ENCODE results near the gene CCDC188. TPM values are rescaled to one million over a fixed set of nuclear protein-coding genes. Genes with fewer than 3 reads are reported as not detected.

The CCDC188 gene
- polyA plus RNA-seq, 1 donor from 2014 or later: not detected

- Histone ChIP-seq H2AFZ (ENCODE audit: low read depth, low read length) (no peak overlapping the region), H3K9ac (ENCODE audit: low read length) (no peak overlapping the region), H3K36me3 (ENCODE audit: insufficient read depth, low read length) (no peaks in the 10 kb centered on the region), H3K9me2 (ENCODE audit: insufficient read depth, low read length) (no peaks in the 10 kb centered on the region), H3K9me3 (ENCODE audit: low read length) (no peaks in the 10 kb centered on the region), H3K27ac (ENCODE audit: low read length) (no peak overlapping the region), H3K27me3 (ENCODE audit: insufficient read depth, low read depth, low read length) (peaks cover 3% of the 10 kb centered on the region), H3F3A (ENCODE audit: insufficient read depth, low read length, poor library complexity, severe bottlenecking) (no peaks in the 10 kb centered on the region), H3K79me2 (replicated peaks; ENCODE audit: insufficient read depth, low read length) (no peaks in the 10 kb centered on the region), H3K4me3 (ENCODE audit: low read length) (no peak overlapping the region), H4K20me1 (ENCODE audit: insufficient read depth) (no peaks in the 10 kb centered on the region), H3K4me2 (ENCODE audit: low read length) (no peak overlapping the region)
- no peak for TF ChIP-seq EP300 (conservative IDR thresholded peaks at IDR 0.05; ENCODE audit: poor library complexity, severe bottlenecking)
- no peak for TF ChIP-seq CTCF (IDR thresholded peaks at IDR 0.05; ENCODE audit: poor library complexity, severe bottlenecking)
- TF ChIP-seq RAD21 (conservative IDR thresholded peaks at IDR 0.05): no peak
- no peak for TF ChIP-seq POLR2AphosphoS5 (IDR thresholded peaks at IDR 0.05)
- TF ChIP-seq, protein P1, sequence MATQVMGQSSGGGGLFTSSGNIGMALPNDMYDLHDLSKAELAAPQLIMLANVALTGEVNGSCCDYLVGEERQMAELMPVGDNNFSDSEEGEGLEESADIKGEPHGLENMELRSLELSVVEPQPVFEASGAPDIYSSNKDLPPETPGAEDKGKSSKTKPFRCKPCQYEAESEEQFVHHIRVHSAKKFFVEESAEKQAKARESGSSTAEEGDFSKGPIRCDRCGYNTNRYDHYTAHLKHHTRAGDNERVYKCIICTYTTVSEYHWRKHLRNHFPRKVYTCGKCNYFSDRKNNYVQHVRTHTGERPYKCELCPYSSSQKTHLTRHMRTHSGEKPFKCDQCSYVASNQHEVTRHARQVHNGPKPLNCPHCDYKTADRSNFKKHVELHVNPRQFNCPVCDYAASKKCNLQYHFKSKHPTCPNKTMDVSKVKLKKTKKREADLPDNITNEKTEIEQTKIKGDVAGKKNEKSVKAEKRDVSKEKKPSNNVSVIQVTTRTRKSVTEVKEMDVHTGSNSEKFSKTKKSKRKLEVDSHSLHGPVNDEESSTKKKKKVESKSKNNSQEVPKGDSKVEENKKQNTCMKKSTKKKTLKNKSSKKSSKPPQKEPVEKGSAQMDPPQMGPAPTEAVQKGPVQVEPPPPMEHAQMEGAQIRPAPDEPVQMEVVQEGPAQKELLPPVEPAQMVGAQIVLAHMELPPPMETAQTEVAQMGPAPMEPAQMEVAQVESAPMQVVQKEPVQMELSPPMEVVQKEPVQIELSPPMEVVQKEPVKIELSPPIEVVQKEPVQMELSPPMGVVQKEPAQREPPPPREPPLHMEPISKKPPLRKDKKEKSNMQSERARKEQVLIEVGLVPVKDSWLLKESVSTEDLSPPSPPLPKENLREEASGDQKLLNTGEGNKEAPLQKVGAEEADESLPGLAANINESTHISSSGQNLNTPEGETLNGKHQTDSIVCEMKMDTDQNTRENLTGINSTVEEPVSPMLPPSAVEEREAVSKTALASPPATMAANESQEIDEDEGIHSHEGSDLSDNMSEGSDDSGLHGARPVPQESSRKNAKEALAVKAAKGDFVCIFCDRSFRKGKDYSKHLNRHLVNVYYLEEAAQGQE (IDR thresholded peaks at IDR 0.05; ENCODE audit: borderline replicate concordance): no peak
- TF ChIP-seq TAF1 (IDR thresholded peaks at IDR 0.05; ENCODE audit: low read depth): no peak
- TF ChIP-seq SMC3 (conservative IDR thresholded peaks at IDR 0.05; ENCODE audit: poor library complexity): no peak
- no peak for TF ChIP-seq MXI1 (conservative IDR thresholded peaks at IDR 0.05; ENCODE audit: poor library complexity, severe bottlenecking)
- TF ChIP-seq EZH2 (IDR thresholded peaks at IDR 0.05; ENCODE audit: borderline replicate concordance, insufficient read depth, low read length, poor library complexity, severe bottlenecking): no peak
Observed at GRCh38 chr22:20199413-20199842, 48.6 kb upstream of the CCDC188 start.

DNA sequence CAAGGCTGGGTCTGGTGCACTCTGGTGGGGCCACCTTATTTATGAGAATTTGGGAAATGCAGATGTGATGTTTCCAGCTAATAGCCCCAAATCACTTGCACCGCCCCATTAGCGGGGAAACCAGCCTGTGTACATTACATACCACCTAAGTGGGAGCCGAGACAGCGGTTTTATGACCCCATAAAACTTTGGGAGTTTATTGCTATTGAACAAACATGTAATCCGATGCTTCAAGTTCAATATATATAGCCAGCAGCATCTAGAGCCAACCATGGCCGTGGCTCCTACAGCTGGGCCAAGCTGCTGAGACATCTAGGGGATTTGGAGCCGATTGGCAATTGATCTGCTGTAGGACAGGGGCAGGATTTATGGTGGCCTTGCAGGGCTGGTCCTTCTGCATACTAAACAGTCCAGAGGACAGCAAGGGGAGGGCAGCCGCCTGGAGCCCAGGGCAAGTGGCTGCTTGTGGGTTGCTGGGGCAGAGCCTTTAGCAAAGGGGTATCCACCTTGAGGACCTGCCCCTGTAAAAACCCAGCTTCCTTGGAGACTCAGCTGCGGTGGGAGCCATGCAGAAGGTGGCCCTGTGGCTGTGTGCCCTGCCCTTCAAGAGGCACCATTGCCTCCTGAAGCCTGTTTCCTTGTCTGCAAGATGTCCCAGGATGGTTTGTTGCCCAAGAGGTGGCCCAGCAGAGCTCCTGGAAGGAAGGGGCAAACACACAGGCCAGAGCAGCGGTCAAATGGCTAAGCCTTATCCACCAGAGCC is 47.9 kb upstream of the CCDC188 start:
- Histone ChIP-seq H3K9me3 (ENCODE audit: low read length) (no peaks in the 10 kb centered on the region), H2AFZ (ENCODE audit: low read depth, low read length) (no peak overlapping the region), H3K27ac (ENCODE audit: low read length) (no peak overlapping the region), H3K9ac (ENCODE audit: low read length) (no peak overlapping the region), H3F3A (ENCODE audit: insufficient read depth, low read length, poor library complexity, severe bottlenecking) (no peaks in the 10 kb centered on the region), H3K36me3 (ENCODE audit: insufficient read depth, low read length) (no peaks in the 10 kb centered on the region), H4K20me1 (ENCODE audit: insufficient read depth) (no peaks in the 10 kb centered on the region), H3K79me2 (replicated peaks; ENCODE audit: insufficient read depth, low read length) (no peaks in the 10 kb centered on the region), H3K4me3 (ENCODE audit: low read length) (no peak overlapping the region), H3K4me2 (ENCODE audit: low read length) (no peak overlapping the region), H3K9me2 (ENCODE audit: insufficient read depth, low read length) (no peaks in the 10 kb centered on the region), H3K27me3 (ENCODE audit: insufficient read depth, low read depth, low read length) (peaks cover 3% of the 10 kb centered on the region)
- TF ChIP-seq, protein P1 (IDR thresholded peaks at IDR 0.05; ENCODE audit: borderline replicate concordance): no peak
- TF ChIP-seq MXI1 (conservative IDR thresholded peaks at IDR 0.05; ENCODE audit: poor library complexity, severe bottlenecking): no peak
- no peak for TF ChIP-seq CTCF (IDR thresholded peaks at IDR 0.05; ENCODE audit: poor library complexity, severe bottlenecking)
- TF ChIP-seq TAF1 (IDR thresholded peaks at IDR 0.05; ENCODE audit: low read depth): no peak
- TF ChIP-seq POLR2AphosphoS5 (IDR thresholded peaks at IDR 0.05): no peak
- TF ChIP-seq RAD21 (conservative IDR thresholded peaks at IDR 0.05): no peak
- TF ChIP-seq EP300 (conservative IDR thresholded peaks at IDR 0.05; ENCODE audit: poor library complexity, severe bottlenecking): no peak
- no peak for TF ChIP-seq EZH2 (IDR thresholded peaks at IDR 0.05; ENCODE audit: borderline replicate concordance, insufficient read depth, low read length, poor library complexity, severe bottlenecking)

Measured in neural cell (in vitro differentiated cells).